Measurements from ENCODE around the gene ARHGEF17. TPM values are rescaled to one million over a fixed set of nuclear protein-coding genes. Genes with fewer than 3 reads are reported as not detected.

The ARHGEF17 gene
- polyA plus RNA-seq, 10 donors: 36.6 to 51.6 (median 43.7) TPM

DNA sequence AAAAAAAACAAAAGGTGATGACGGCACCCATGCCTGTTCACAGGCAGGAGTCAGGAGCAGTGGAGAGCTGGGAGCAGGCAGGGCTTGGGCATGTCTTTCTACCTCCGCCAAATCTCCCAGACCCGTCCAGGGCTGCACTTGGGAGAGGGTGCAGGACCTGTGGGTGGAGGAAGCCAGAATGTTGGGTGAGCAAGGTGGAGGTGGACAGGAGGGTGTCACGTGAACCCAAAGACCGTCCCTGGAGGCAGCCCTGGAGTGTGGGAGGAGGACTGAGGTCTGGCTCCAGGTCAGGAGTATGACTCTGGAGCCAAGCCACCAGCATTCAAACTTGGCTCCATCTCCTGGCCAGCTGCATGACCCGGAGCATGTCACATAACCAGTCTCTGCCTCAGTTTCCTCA, 41.6 kb downstream of the ARHGEF17 start:
- no peak for DNase-seq

DNA sequence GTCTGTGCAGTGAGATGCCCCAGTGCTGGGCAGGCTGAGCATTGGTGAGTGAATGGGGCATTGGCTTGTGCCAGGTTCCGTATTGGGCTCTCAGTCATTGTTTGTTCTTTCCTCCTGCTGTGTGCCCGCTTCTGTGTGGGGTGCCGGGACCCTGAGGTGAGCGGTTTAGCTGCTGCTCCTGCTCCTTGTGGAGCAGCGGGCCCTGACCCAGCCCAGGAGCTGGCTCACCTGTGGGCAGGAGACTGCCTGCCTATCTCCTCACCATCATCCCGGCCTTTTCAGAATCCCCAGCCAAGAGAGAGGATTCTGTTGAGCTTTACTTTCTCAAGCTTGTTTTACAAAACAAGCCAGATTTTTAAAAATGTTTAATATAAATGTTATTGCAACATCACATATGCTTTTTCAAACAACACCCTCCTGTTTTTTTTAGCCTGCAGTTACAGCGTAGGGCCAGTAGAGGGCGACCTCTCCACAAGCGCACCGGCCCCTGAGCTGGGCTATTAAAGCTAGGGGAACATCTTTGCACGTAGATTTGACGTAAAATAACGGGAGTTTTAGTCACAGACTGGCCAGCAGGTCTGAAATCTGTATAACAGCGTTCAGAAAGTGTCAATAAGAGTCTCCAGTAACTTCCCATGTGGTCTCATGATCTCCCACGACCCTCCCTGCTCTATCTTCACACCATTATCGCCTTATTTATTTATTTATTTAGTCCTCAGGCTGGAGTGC, 43.0 kb downstream of the ARHGEF17 start:
- peak; percentile 46 to 82 (median 70) for DNase-seq

DNA sequence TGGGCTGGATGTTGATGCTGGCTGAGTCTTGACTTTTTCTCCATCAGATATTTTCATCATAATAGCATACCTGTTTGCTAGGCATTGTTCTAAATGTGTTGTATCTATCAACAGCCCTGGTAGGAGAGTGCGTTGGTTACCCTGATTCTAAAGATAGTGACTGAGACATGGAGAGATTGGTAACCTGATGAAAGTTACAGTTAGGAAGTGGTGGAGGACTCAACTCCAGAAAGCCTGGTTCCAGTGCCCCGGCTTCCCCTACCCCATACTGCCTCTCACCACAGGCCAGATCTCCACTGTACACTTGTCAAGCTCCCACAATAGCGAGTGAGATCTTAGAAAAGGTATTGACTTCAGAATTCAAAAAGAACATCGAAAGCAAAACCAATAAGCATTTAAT, 45.3 kb downstream of the ARHGEF17 start:
- DNase-seq: no peak

DNA sequence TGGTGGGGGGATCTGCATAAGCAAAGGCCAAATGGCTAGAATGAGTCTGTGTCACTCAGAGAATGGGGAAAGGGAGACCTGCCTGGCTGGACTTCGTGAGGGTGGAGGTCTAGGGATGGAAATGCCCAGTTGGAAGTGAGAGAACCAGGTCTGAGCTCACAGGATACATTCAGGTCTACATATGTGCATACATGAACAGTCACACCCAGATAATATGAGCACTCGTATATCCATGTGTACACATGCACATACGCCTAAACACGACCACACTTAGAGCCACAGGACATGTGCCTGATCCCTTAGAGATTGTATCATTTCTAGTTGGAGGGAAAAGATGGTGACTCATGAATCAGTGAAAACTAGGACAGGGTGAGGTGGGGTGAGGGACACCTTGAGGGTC, 47.0 kb downstream of the ARHGEF17 start:
- DNase-seq: no peak

DNA sequence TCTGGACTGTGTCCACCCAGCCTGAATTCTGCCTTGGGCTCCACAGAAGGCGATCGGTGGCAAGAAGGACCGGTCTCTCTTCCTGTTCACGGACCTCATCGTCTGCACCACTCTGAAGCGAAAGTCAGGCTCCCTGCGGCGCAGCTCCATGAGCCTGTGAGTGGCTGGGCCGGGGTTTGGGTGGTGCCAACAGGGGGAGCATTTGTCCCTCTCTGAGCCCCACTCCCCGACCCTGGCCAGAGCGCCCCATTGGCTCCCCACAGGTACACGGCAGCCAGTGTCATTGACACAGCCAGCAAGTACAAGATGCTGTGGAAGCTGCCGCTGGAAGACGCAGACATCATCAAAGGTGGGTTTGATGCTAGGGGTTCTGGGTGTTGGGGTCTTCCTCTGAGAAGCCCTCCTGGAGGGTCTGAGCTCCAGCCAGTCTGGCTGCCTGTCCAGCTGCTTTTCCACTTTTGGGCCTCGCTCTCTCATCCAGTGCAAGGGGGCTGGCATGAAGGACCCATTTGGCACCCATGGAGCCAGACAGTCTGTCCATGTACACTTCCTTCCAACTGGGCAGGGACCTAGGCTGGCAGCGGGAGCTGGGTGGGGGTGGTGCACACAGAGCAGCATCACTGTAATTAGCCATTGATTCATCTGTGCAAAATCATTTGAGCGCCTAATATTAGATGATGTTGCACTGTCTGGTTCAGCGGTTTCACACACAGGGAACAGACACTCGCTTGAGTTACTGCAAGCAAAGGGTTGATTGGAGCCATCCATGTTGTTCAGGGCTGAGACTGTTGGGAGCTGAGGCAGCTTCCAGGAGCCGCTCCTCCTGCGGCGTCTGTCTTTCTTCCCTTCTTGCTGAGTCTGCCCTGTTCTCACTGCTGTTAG, 49.1 kb downstream of the ARHGEF17 start:
- no peak for DNase-seq

DNA sequence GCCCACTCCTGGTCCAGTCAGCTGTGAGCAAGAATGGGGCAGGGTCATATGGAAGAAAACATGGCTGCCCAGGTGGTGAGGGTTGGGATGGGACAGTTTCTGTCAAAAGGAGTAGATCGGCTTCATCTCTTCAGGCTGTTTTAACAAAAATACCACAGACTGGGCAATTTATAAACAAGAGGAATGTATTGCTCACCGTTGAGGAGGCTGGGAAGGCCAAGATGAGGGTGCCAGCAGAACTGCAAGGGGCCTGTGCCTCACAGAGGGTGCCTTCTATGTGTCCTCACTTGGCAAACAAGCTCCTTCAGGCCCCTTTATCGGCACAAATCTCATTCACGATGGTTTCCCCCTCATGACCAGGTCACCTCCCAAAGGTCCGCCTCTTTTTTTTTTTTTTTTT, 50.0 kb downstream of the ARHGEF17 start:
- no peak for DNase-seq

DNA sequence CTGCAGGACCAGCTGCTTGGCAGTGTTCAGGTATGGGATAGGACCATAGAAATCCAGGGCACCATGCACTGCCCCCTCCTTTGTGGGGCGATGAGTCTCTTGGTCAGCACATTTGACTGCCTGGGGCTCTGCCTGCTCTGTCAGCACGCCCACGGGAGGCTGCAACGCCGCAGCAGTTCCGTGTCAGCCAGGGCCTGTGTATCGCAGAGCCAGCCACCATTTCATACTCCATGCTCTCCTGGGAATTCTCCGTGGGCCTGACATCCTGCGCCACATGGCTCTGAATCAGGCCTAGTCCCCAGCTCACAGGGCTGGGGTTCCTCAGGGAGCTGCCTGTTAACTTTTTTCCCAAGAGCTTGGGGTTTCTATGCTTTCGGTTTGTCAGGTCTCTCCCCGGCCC, 51.3 kb downstream of the ARHGEF17 start:
- DNase-seq: peak in 1 of 3 donors; percentile 57

DNA sequence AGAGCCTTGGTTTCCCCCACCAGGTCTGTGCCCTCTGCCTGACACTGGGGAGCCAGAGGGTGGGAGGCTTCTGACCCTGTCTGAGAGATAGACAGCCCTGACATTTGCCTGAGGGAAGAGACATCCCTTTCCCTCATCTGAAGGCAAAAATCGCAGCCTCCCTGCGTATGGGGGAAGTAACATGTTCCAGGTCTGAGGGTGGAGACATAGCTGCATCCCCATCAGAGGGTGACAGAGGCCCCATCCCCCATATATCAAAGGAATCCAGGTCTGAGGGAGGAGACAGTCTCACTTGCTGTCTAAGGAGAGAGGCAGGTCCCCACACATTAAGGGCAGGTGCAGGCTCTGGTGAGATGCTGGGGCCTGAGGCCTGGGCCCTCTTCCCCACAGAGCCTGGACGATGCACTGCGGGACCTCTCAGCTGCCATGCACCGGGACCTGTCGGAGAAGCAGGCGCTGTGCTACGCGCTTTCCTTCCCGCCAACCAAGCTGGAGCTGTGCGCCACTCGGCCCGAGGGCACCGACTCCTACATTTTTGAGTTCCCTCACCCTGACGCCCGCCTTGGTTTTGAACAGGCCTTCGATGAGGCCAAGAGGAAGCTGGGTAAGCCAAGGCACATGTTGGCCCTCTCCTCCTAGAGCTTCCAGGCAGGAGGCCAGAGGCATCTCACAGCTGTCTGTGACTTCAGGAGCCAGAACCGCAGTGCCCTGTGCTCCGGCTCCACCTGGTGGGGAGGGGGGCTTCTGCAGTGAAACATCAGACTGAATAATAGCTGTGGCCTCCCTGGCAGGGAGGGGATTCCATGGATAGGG, 52.1 kb downstream of the ARHGEF17 start:
- peak in 1 of 3 donors; percentile 53 for DNase-seq

DNA sequence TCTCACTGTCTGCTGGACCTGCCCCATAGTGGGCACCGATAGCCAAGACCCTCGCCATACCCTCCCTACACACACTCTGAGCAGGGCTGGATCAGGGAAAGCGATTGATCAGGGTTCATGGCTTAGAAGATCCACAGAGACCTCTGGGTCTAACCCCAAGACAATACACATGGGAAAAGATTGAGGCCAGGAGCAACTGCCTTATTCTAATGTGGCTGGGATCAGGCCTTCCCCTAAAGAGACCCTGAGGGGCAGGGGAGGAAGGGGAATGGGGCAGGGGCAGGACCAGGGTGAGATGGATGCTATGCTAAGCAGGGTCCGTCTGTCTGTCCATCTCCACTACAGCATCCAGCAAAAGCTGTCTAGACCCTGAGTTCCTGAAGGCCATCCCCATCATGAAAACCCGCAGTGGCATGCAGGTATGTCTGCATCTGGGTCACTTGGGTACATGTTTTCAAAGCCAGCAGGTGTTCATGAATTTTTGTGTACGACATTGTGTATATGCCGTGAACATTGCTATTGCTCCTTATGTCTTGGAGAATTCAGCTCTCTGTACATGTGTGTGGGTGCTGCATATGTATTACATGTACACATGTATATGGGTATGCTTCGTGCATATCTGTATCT, 52.8 kb downstream of the ARHGEF17 start:
- no peak for DNase-seq

DNA sequence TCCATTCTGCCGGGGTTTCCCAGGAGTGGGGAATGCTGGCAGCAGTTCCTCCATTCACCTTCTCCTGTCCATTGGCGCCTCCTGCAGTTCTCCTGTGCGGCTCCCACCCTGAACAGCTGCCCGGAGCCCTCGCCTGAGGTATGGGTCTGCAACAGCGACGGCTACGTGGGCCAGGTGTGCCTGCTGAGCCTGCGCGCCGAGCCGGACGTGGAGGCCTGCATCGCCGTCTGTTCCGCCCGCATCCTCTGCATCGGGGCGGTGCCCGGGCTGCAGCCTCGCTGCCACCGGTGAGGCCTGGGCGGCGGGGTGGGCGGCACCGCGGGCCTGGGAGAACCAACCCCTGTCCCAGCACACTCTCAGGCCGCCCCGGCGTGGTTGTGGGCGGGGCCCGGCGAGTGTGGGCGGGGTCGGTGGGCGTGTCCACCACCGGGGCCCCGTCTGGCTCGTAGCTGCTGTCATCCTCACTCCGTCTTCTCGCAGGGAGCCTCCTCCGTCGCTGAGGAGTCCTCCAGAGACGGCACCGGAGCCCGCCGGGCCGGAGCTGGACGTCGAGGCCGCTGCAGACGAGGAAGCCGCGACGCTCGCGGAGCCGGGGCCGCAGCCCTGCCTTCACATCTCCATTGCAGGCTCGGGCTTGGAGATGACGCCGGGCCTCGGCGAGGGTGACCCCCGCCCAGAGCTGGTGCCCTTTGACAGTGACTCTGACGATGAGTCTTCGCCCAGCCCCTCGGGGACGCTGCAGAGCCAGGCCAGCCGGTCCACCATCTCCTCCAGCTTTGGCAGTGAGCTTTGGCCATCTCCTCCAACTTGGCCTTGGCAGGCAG, 54.1 kb downstream of the ARHGEF17 start:
- DNase-seq: no peak

DNA sequence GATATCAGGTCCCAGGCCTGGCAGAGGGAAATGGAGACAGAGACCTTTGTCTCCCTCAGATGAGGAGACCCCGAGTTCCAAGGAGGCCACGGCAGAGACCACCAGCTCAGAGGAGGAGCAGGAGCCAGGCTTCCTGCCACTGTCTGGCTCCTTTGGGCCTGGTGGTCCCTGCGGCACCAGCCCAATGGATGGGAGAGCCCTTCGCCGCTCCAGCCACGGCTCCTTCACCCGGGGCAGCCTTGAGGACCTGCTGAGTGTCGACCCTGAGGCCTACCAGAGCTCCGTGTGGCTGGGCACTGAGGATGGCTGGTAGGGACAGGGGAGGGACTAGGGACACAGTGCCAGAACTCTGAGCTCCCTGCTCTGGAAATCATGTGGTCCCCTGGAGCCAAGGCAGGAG, 55.1 kb downstream of the ARHGEF17 start:
- no peak for DNase-seq

DNA sequence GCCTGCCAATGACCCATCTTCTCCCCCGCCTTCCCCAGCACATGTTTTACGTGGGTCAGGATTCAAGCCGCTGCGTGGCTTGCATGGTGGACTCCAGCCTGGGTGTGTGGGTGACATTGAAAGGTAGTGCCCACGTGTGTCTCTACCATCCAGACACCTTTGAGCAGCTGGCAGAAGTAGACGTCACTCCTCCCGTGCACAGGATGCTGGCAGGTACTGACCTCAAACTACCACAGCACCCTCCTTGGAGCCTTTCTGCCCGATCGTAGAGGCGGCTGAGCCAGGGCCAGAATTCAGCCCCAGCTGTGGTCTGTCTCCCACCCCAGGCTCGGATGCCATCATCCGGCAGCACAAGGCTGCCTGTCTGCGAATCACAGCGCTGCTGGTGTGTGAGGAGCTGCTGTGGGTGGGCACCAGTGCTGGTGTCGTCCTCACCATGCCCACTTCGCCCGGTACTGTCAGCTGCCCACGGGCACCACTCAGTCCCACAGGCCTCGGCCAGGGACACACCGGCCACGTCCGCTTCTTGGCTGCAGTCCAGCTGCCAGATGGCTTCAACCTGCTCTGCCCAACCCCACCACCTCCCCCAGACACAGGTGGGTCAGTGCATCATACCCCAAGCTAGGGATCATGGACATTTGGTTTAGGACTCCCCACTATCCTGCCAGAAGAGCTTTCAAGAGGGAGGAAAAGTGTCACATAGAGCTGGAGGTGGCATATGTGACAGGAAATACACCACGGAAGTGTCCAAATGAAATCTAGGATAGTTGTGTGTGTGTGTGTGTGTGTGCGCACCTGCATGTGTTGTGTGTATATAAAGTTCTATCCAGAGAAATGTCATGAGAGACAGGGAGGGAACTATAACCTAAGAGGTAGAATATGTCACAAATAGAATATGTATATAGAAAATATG, 57.5 kb downstream of the ARHGEF17 start:
- DNase-seq: no peak

DNA sequence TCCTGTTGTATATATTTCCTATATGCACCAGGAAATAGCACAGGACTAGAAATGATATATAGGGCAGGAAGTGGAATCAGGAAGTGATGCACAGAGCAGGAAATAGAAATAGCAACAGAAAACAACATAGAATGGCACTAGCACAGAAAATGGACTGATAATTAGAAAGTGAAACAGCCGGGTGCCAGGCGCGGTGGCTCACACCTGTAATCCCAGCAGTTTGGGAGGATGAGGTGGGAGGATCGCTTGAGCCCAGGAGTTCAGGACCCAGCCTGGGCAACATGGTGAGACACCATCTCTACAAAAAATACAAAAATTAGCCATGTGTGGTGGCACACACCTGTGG, 58.2 kb downstream of the ARHGEF17 start:
- DNase-seq: no peak

DNA sequence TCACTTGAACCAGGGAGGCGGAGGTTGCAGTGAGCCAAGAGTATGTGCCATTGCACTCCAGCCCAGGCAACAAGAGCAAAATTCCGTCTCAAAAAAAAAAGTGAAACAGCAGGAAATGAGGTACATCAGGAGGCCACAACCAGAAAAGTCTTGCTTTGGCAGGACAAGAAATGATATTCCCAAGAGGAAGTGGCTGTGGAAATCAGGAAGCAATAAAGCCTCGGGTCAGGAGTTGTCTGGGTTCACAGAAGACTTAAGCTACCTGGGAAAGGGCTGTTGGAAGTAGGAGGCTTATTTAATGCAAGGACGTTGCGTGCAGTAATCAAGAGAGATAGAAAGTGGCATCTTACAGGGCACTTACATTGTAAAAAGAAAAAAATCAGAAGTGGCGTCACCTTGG, 58.9 kb downstream of the ARHGEF17 start:
- DNase-seq: no peak

DNA sequence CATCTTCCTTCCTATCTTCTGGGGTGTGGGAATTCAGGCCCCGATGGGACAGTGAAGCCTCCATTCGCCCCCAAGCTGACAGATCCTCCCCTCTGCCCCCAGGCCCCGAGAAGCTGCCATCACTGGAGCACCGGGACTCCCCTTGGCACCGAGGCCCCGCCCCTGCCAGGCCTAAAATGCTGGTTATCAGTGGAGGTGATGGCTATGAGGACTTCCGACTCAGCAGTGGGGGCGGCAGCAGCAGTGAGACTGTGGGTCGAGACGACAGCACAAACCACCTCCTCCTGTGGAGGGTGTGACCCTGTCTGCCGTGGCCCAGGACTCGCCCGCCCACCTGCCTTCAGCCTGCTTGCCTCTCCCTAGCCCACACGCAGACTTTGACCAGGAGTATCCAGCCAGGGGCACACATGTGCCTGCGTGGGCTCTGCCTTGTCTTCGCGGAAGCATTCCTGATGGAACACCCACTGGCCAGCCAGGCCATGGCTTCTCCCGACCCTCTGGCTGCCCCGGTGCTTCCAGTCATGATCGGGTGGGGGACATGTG, 59.5 kb downstream of the ARHGEF17 start:
- no peak for DNase-seq

DNA sequence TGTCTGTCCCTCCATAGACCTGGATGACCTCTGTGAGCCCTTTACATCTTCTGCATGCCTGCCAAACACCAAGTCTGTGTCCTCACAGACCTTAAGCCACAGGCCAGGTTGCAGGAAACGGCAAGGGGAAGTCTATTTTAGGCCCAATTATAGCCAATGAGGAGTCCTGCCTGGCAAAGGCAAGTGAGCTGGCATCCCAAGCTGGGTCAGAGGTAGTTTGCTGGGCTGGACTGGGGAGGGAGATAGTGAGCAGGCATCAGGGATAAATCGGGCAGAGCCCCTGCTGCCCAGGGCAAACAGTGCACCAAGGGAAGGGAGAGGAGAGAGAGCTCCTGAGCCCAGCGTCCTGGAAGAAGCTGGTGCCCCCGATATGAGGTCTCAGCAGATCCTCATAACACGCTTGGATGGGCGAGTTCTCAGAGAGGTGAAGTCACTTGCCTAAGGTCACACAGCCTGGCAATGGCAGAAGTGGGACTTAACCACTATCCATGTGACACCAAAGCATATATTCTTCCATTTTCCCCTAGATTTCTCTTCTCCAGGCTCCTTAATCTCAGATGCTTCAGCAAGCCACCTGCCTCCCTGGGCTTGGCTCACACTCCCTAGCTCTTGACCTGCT, 64.4 kb downstream of the ARHGEF17 start:
- DNase-seq: no peak

DNA sequence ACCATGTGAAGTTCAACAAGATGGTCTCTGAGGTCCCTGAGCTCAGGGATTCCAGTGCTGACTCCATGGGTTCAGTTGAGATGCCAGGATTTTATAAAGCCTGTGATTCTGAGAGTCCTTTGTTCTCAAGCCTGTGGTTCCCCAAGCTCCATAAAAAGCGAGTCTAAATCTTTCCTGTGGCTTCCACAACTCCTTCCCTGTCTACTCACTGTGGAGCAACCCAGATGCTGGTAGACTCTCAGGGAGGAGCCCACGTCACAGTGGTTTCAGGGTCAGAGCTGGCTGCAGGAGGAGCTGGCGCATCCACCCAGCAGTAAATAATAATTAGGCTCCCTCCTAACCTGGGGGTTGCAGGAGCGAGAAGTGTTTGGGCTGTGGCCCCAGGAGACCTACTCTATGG, 66.1 kb downstream of the ARHGEF17 start:
- no peak for DNase-seq

DNA sequence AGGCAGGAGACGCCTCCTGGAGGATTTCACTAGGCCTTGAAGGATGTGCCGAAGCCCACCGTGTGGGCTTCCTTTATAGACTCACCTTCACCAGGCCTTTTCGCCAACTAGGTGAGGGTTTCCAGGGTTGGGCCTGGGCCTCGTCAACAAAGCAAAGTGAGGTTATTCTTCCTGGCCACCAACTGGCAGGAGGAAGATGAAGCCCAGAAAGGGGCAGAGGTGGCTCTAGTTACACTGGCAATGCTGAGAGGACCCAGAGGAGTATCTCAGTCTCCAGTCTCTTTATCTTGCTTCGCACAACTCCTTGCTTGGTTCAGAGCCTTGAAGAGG, 67.7 kb downstream of the ARHGEF17 start:
- no peak for DNase-seq

DNA sequence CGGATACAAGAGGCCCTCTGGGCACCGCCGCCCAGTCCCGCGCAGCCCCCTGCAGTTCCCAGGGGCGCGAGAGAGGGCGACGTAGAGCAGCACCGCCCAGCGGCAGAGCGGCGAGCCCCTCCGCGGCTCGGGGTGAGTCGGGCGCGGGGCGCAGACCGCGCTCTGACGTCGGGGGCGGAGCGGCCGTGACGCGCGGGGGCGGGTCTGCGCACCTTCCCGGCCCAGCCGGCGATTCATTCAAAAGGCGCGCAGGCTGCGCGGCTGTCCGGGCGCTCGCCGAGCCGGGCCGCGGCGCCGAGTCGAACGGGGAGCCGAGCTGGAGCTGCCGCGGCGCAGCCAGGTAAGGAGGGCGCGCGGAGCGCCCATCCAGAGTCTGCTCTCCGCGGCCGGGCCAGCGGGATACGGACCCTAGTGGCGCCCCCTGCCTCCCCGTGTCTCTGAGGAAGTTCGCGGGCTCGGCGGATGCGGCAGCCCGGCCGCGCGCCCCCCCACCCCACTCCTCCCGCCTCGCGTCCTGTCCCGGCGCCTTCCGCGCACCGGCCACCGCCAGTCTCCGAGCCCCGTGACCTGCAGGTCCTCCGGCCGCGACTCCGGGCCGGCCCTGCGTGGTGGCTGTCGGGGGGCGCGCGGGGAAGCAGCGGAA, 68.2 kb downstream of the ARHGEF17 start, which contains the start of gene RELT:
Gene RELT (plus strand): TSS at position 240 of the 643 bp plus-strand sequence. CDS start 12,738 bp downstream, outside the sequence.
- peak; percentile 90 to 96 (median 93) for DNase-seq
